Stomach (tissue), 4 donors: Measurements from ENCODE around the gene KIF20A.

ENCODE experiments used
- CTCF ChIP-seq, 7 experiments: fragments of 450-650 bp in 4 of 7; fragments of 200-600 bp in 3 of 7; sonication (generic) in 3 of 7; IDR thresholded peaks; one replicate each; pipeline ENCODE4 v1.5.1; 2016 to 2019; ENCODE audit warnings: antibody characterized with exemption in 7 of 7, control low read depth in 2 of 7, mild to moderate bottlenecking in 1 of 7
- POLR2AphosphoS5 ChIP-seq, 3 donors: sonication (generic); formaldehyde crosslinking; IDR thresholded peaks; one replicate each; pipeline ENCODE4 v1.6.1; 2016; ENCODE audit warnings: antibody characterized with exemption in 3 of 3

- TF ChIP-seq CTCF (IDR thresholded peaks at IDR 0.05) (no peak), POLR2AphosphoS5 (IDR thresholded peaks at IDR 0.05) (no peak)
These were observed 50.5 kb downstream of the KIF20A start for GRCh38 chr5:138229387-138229786.
